NCI-H524 treated with DMSO at 0.1 percent for 48 hours (cell line): Measurements from ENCODE around the gene WBP2NL.
"Not testable (repeated sequence)": the region's sequence is repeated elsewhere in the genome, so short reads cannot be mapped to it uniquely, and the experiment has no call there.

ENCODE experiments used
- DNase-seq: peaks from one replicate; lab custom pipeline; 2025; lab: John Stamatoyannopoulos, UW

WBP2NL gene

DNA sequence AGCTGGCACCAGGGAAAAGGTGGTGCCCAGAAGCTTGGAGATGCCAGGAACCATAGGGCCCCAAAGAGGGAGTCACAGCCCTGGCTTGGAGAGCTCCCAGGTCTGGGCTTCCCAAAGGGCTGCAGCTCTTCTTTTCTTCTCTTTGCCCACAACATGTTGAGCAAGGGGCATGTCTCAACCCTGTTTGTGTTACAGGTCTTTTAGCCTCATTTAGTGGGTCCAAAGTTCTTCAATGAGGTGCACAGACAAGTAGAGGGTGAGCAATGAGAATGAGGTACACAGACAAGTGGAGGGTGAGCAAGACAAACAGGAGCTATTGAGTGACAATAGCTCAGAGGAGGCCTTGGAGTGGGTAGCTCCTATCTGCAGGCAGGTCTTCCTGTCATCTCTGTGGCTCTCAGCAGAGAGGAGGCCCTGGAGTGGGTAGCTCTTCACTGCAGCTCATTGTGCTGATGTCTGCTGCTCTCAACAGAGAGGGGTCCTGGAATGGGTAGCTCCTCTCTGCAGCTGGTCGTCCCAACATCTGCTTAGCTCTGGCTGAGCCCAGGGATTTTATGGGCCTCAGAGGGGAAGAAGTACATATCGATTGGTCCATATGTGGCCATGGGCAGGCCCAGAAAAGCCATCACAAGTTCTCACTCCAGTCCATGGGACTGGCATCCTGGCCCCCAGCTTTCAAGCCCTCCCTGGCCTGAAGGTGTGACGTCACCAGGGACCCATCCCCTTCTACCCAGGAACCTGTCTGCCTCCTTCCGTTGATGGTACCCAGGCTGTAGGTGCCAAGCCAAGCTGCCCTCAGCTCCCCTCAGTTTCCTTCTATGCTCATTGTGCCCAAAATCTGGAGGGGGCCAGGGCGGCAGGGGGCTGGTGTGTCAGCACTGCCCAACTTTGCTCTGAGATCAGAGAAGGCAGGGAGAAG, 34.9 kb downstream of the WBP2NL start:
- no peak for DNase-seq

DNA sequence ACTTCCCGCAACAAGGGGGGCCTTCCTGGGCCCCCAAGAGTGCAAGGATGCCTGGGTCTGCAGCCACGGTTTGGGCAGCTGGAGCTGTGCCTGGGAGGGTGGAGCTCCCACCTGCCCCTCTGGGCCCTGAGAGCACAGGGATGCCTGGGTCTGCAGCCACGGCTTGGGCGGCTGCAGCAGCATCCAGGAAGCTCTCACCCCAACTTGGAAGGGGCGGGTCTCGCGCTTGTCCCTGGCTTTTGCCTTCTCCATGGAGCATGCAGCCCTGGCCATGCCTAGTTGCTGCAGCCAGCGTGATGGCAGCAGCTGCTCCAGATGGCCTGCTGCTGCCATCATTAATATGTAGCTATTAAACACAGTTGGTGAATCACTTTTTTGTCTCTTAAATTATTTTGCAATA, 36.7 kb downstream of the WBP2NL start:
- no peak for DNase-seq

DNA sequence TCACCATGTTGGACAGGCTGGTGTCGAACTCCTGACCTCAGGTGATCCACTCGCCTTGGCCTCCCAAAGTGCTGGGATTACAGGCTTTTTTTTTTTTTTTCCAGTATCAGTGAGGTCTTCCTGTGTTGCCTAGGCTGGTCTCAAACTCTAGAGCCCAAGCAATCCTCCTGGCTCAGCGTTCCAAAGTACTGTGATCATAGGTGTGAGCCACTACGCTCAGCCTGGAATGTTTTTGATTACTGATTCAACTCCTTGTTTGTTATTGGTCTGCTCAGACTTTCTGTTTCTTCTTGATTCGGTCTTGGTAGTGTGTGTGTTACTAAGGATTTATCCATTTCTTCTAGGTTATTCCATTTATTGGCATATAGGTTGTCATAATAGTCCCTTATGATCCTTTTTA, 40.7 kb downstream of the WBP2NL start:
- no peak for DNase-seq

DNA sequence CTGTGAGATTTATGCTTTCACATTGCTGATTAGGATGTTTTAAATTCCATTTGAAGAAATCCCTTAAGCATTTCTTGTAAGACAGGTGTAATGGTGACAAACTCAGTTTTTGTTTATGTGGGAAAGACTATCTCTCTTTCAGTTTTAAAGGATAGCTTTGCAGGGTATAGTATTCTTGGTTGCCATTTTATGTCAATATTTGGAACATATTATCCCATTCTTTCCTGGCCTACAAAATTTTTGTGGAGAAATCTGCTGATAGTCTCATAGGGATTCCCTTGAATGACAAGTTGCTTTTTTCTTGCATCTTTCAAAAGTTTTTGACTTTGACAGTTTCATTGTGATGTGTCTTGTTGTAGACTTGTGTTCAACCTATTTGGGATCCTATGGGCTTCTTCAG, 43.2 kb downstream of the WBP2NL start:
- DNase-seq: no peak

DNA sequence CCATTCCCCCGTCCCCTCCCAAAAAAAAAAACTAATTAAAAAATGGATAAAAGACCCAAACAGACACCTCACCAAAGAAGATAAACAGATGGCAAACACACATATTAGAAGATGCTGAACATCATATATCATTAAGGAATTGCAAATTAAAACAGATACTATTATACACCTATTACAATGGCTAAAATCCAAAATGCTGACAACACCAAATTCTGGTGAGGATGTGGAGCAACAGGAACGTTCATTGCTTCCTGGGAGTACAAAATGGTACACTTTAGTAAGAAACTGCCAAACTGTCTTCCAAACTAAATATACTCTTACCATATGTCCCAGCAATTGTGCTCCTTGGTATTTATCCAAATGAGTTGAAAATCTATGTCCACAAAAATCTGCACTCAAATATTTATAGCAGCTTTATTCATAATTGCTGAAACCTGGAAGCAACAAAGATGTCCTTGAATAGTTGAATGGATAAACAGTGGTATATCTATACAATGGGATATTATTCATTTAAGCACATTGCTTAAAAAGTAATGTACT, 52.1 kb downstream of the WBP2NL start:
- DNase-seq: no peak

DNA sequence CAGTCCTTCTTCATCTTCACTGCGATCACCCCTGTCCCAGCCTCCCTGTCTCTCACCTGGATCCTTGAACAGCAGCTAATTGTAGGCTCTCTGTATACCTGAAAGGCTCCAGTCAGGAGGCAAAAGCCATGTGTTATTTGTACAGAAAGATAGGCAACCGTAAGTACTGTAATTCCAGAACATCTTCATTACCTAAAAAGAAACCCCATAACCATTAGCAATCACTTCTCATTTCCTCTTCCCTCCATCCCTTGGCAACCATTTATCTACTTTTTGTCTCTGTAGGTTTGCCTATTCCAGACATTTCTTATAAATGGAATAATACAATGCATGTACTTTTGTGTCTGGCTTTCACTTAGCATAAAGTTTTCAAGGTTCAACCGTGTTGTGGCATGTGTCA, 54.2 kb downstream of the WBP2NL start:
- no peak for DNase-seq

DNA sequence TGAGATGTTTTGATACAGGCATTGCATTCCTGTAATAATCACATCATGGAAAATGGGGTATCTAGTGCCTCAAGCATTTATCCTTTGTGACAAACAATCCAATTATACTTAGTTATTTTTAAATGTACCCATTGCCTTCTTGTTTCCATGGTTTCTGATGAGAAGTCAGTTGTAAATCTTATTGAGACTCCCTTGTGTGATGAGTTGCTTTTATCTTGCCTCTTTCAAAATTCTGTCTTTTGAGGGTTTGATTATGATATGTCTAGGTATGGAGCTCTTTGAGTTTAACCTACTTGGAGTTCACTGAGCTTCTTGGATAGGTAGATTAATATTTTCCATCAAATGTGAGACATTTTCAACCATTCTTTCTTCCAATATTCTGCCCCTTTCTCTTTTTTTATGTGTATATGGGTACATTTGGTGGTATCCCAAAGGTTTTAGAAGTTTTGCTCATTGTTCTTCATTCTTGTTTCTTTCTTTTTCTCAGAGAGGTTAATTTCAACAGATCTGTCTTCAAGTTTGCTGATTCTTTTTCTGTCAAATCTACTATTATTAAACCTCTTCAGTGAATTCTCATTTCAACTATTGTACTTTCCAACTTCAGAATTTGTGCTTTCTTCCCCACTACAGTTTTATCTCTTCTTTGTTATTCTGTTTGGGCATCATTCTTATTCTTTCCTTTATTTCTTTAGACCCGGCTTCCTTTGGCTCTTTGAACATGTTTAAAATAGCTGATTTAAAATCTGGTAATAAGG, 58.3 kb downstream of the WBP2NL start:
- DNase-seq: no peak

DNA sequence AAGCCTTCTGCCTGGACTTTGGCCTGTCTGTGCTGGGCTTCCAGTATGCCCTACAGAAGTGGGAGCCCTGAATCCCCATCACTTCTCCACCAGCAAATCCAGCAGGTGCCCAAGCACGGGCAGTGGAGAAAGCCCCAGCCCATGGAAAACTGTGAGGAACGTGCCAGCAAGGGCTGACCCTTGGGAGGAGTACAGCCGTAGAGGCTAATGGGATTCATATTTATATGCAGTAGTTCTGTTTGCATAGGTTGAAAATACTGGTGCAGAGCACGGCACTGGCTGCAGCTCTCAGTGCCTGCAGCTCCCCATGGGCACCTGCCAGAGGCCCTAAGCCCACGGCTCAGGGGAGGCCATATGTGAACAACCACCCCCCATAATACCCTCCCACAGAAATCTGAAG, 61.9 kb downstream of the WBP2NL start:
- DNase-seq: no peak

DNA sequence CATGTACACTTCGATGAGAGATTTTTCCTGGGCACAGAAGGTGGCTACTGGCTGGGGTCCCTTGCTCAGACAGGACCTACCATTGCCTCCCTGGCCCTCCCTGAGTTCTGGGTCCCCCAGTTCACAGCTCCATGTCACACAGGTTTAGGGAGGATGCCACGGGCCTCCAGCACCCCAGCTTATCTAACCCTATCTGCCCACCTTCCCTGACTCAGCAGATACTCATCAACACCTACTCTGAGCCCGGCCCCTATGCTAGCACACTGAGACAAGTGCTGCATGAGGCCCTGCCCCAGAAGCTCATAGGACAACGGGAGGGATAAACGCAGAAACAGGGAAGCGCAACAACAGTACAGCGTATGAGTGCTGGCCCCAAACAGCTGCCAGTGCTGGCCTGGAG, 62.5 kb downstream of the WBP2NL start:
- DNase-seq: no peak

DNA sequence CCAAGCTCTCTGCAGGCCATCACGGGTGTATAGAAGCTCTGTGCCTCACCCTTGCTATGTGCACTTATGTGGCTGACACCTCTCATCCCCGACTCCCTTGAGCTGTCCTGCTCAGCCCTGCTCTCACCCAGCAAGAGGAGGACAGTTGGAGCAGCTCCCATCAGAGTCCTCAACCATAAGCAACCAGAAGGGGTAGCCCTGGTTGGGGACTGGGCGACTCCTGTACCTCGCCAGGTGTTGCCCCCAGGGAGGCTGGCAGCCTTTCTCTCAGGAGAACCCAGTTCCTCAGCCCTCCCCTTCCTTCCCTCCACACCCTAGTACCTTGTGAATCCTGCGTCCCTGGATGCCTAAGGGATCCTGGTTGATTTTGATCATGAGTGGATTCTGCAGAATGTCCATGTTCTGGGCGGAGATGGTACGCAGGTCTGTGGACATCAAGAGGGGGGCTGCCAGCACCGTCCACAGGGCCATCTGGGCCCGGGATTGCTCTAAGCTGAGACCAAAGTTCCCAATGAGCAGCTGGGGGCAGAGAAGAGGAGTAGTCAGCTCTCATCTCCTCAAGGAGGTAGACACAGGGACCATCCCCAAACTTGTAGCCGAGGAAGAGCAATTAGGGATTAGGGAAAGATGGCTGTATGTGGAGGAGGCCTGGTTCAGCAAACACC, 64.0 kb downstream of the WBP2NL start:
- DNase-seq: no peak

DNA sequence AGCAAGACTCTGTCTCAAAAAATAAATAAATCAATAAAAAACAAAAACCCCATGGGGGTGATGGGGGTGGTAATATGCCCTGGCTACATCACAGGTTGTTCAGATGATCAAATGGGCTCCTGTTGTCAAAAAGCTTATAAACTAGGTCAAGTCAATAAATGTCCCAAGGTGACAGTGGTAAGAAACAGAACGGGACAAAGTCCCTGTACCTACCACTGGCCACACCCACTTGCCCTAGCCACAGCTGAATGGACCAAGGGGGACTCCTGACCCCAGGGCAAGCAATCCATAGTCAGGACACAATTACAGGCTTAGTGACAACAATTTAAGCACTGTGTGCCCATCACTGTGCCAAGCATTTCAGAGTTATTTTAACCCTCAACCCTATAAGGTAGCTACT, 66.0 kb downstream of the WBP2NL start:
- DNase-seq: no peak

DNA sequence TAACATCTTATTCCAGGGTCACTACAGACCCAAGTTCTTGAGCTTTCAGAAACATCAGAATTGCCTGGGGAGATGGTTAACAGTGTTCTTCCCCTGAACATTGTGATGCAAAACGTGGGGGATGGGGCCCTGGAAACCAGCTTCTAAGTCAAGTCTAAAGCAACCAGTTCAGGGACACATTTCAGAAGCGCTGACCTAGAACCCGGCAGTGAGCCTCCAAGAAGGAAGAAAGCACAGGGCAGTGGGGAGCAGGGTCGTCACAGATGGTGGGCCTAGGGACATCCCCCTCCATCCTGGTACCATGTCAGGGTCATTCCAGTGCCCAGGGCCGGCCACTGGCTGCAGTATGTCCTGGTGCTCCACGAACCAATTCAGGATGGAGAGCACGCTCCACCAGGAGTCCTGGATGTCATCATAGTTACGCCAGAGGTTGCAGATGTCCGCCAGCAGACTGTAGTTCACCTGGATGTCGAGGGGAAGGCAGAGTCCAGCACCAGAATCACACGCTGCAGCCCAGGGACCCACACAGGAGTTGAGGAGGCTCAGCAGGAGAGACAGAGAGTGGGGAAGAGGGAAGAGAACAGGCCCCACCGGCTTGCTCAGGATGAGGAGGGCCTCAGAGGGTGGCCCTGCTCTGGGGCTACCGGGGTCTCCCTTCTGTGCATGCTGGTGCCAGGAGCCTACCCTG, 67.0 kb downstream of the WBP2NL start:
- no peak for DNase-seq

DNA sequence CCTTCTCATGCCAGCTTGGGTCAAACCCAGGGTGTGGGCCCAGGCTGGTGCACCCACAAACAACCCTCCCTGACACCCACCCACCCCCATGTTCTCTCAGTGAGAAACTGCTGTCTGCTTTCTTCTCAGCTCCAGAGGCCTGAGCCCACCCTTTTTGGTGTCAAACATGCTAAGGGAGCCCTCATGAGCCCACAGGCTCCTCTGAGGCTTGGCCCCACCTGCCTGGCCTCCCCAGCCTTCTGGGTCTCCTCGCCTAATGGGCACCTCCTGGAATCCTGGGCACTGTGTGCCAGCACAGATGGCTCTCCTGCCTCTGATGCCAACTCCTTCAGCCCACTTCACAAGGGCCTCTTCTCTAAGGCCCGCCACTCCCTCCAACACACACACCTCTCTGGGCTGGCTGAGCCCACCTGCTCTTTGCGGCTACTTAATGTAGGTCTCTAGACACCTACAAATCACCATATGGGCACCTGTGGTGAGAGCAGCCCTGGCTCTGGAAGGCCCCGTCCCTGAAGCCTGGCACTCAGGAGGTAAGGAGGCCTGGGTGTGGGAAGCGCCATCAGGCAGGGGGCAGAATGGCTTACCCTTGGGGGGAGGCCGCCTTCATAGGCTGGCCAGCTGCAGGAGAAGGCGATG, 67.7 kb downstream of the WBP2NL start:
- DNase-seq: no peak

DNA sequence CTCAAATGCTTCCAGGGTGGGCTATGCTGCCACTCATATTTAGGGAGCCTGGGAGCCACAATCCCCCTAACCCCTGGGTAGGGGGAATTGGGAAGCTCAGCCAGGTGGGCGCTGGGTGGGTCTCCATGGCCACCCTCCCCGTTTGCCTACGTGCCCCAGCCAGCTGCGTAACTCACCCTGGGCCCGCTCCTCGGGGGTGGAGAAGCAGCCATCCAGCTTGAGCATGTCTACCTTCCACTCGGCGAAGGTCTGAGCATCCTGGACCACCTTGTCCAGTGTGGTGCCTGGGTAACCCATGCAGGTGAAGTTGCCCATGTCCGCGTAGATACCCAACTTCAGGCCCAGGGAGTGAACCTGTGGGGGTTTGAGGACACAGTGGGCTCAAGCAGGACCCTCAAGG, 68.3 kb downstream of the WBP2NL start:
- DNase-seq: no peak

DNA sequence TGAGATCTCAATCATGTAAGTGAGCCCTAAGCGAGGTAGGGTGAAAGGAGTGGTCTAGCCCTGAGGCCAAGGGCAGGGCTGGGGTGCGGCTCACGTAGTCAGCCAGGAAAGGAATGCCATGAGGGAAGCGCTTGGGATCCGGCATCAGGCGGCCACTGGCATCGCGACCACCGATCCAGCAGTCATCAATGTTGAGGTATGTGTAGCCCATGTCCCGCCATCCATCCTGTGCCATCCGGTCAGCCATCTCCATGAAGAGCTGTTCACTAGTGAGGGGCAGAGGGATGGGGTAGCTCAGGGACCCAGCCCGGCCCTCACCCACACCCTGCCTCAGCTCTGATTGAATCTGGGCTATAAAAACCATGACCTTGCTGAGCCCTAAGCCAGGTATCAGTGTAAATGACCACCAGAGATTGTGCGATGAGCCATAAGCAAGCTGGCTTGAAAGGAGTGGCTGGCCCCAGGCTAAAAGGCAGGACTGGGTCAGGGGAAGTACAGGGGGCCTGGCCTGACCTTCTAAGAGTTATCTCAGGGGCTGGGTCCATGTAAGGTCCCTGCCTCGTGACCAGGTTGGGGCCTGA, 69.2 kb downstream of the WBP2NL start:
- DNase-seq: no peak

DNA sequence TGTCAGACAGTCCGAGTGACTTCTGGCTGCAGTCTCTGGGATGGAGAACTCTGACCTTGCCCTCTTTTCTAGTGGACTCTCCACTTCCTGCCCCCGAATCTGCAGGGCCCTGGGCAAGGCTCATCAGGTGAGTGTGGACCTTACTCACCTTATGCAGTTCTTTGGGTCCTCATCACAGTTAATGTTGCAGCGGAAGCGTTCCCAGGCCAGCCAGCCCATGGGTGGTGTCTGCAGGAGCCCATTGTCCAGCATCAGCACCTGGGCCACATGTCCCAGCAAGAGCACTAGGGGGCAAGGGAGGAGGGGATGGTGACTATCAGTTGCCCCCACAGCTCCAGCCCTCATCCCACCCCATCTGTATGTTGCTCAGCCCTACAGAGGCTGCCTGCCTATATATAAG, 69.7 kb downstream of the WBP2NL start:
- no peak for DNase-seq

DNA sequence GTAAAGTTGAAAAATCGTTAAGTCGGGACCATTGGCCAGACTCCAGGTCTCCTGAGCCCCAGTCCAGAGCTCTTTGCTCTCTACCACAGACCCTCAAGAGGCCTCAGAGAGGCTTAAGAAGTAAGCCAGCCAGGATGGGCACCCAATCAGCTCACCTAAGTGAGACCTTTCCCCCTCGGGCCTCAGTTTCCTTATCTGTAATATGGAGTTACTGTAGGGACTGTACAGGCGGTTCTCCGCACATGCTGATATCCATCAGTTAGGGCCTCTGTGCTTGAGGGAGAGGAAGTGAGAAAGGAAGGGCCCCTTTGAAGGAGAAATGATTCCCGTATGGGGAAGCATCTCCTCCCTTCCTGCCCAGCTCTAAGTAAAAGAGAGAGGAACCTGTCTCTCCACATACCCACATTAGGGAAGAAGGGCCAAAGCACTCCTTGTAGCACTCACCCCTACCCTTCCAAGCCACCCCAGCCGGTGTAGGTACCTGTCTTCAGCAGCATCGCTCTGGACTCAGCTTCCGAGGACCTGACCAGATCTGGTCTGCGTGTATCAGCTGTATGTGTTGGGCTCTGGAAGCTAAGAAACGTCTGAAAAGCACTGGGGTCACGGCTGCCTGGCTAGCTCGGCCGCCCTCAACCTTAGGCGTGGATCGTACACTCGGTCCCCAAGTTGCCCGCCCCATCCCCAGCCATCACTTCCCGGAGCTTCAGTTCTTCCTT, 71.4 kb downstream of the WBP2NL start:
- DNase-seq: no peak

DNA sequence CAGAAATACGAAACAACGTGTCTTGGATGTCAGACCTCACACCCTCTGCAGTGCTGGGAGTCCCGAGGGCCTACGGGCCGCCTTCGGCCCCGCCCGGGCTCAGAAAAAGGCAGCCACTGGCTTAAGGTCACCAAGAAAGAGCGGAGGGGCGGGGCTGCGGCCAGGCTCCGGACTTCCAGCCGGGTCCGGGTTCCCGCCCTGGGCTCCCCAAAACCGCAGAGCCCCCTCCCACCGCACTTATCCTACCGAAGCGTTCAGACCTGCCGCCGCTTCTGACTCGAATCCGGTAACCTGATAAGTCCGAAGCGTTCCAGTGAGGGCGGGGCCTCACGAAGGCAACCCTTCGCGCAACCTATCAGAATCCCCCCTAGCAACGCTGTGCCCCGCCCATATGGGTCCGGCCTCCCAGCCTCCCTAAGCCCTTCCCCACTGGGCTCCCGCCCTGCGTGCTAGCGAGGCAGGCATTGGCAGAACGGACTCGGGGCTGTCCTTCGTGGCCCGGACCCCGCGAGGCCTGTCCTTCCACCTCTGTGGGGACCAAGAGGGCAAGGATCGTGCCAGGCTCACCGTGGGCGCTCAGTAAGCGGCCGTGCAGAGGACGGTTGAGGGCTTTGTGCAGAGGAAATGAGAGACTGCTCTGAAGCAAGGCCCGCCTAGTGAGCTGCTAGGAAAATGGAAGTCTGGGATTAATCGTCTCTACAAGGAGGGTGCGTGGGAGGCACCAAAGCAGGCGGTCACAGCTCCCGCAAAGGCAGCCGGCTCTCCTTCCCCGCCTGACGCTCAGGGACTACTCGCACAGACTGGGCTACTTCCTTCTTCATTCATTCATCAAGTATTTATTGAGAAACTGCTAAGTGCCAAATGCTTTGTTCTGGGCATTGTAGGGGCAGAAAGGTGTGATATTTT, 72.2 kb downstream of the WBP2NL start, which contains the start of gene NAGA:
TSS of gene NAGA (minus strand) at position 296 of the 906 bp plus-strand sequence. CDS start 515 bp downstream, outside the sequence.
- DNase-seq: peak; percentile 71

DNA sequence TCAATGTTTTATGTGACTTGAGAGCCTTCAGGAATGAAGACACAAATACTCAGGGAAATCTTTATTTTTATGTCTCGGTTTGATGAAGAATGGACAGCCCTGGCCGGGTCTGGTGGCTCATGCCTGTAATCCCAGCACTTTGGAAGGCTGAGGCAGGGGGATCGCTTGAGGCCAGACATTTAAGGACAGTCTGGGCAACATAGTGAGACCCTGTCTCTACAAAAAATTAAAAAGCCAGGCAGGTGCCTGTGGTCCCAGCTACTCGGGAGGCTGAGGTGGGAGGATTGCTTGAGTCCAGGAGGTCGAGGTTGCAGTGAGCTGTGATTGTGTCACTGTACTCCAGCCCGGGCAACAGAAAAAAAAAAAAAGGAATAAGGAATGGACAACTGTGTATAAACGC, 72.9 kb downstream of the WBP2NL start:
- DNase-seq: not testable (repeated sequence)
